CD4-positive, alpha-beta memory T cell (primary cell): ENCODE data around the gene STX16. TPM values are rescaled to one million over a fixed set of nuclear protein-coding genes. Genes with fewer than 3 reads are reported as not detected.

ENCODE experiments used
- CTCF ChIA-PET: fragments of 350-600 bp; sonication (Branson Sonifier 250); formaldehyde crosslinking; loops from one replicate; lab custom pipeline; 2021; ENCODE audit warnings: inconsistent platforms; ENCODE audit not compliant: partially characterized antibody; lab: Charles Lee
- POLR2A ChIA-PET: fragments of 350-600 bp; sonication (Branson Sonifier 250); formaldehyde crosslinking; loops from one replicate; lab custom pipeline; 2021; ENCODE audit not compliant: partially characterized antibody; lab: Charles Lee
- DNase-seq, 5 donors: peaks; one replicate each; pipeline versions ENCODE4 v3.0.0 to v3.0.0-alpha.2; 2020 to 2022; ENCODE audit warnings: mixed read lengths in 1 of 5
- H3K27ac ChIP-seq: one replicate; pipeline ENCODE4 v1.7.0; 2013; ENCODE audit warnings: low read depth, low read length
- H3K27me3 ChIP-seq: 2 replicates; pipeline ENCODE4 v1.7.0; 2013; ENCODE audit warnings: mild to moderate bottlenecking, low read length, moderate library complexity; ENCODE audit not compliant: insufficient read depth
- H3K36me3 ChIP-seq: 2 replicates; pipeline ENCODE4 v1.7.0; 2013; ENCODE audit warnings: mild to moderate bottlenecking, low read length, moderate library complexity; ENCODE audit not compliant: insufficient read depth
- H3K4me1 ChIP-seq: 2 replicates; pipeline ENCODE4 v1.7.0; 2013; ENCODE audit warnings: mild to moderate bottlenecking, low read length, moderate library complexity; ENCODE audit not compliant: insufficient read depth
- H3K4me3 ChIP-seq, 2 donors: one replicate each; pipeline ENCODE4 v1.7.0; 2013; ENCODE audit warnings: low read length in 2 of 2, mild to moderate bottlenecking in 1 of 2
- H3K9me3 ChIP-seq, 2 donors: one replicate each; pipeline ENCODE4 v1.7.0; 2013; ENCODE audit warnings: low read length in 2 of 2, control low read depth in 1 of 2; ENCODE audit not compliant: control insufficient read depth in 1 of 2
- H3K27ac Mint-ChIP-seq, 7 donors: one replicate each; pipeline ENCODE4 v1.8.0; 2020 to 2021; ENCODE audit warnings: mixed read lengths in 7 of 7, mild to moderate bottlenecking in 6 of 7, inconsistent platforms in 3 of 7, moderate library complexity in 3 of 7
- H3K27me3 Mint-ChIP-seq, 2 donors: one replicate each; pipeline ENCODE4 v1.8.0; 2020 to 2021; ENCODE audit warnings: mixed read lengths in 2 of 2
- H3K36me3 Mint-ChIP-seq, 2 donors: one replicate each; pipeline ENCODE4 v1.8.0; 2020 to 2021; ENCODE audit warnings: mixed read lengths in 2 of 2, inconsistent platforms in 1 of 2, mild to moderate bottlenecking in 1 of 2
- H3K4me1 Mint-ChIP-seq, 4 donors: one replicate each; pipeline ENCODE4 v1.8.0; 2020 to 2021; ENCODE audit warnings: mixed read lengths in 4 of 4, mild to moderate bottlenecking in 1 of 4
- H3K4me3 Mint-ChIP-seq, 8 donors: one replicate each; pipeline ENCODE4 v1.8.0; 2020 to 2021; ENCODE audit warnings: mixed read lengths in 8 of 8, mild to moderate bottlenecking in 7 of 8, moderate library complexity in 6 of 8, inconsistent platforms in 3 of 8
- H3K9me3 Mint-ChIP-seq, 8 donors: one replicate each; pipeline ENCODE4 v1.8.0; 2020 to 2021; ENCODE audit warnings: mixed read lengths in 8 of 8, mild to moderate bottlenecking in 5 of 8, inconsistent platforms in 3 of 8, moderate library complexity in 1 of 8
- intact Hi-C: fragments of 100-400 bp; cut with micrococcal nuclease; formaldehyde crosslinking; loops from one replicate; pipeline ENCODE4 v1.15.1; 2023
- polyA plus RNA-seq, 2 donors: library from polyadenylated mRNA; unstranded; fragments of 300-500 nt; fragmentation: Illumina TruSeq; gene quantifications; one replicate each; pipeline ENCODE4 v1.2.3, GENCODE V29; 2021
- total RNA-seq, 2 experiments: library from RNA; stranded (reverse); gene quantifications; one replicate each; pipeline ENCODE4 v1.2.3, GENCODE V29; 2021

Gene STX16
- total and polyA plus RNA-seq, 4 experiments from 2014 or later: 16.5 to 167 (median 91.3) TPM

- H3K36me3 ChIP-seq: no peaks in the 10 kb centered on the region
- H3K27ac ChIP-seq: no peak overlapping the region
- H3K4me3 ChIP-seq: no peak overlapping the region
- H3K9me3 ChIP-seq: no peaks in the 10 kb centered on the region
- peaks cover 5% of the 10 kb centered on the region for H3K27me3 ChIP-seq
- Mint-ChIP-seq H3K4me1 (no peaks in the 10 kb centered on the region), H3K9me3 (peaks cover 0 to 2% (median 0%) of the 10 kb centered on the region in 8 donors), H3K27ac (no peak overlapping the region), H3K27me3 (peaks cover 23 to 27% of the 10 kb centered on the region in 2 donors), H3K36me3 (peaks cover 0 to 2% of the 10 kb centered on the region in 2 donors), H3K4me3 (no peak overlapping the region)
- no peak for DNase-seq
- intact Hi-C loops: no loop called here
- H3K4me1 ChIP-seq: no peaks in the 10 kb centered on the region
- POLR2A ChIA-PET: no interaction called here
- CTCF ChIA-PET: interaction anchor here (1.4 kb wide), 1 partner anchor 13 kb away, joined by 4 read pairs; no protein-coding TSS in a partner anchor
Observed at GRCh38 chr20:58718729-58719128, 67.6 kb downstream of the STX16 start.

GRCh38 chr20:58719258-58719657 is 68.2 kb downstream of the STX16 start:
- H3K4me3 ChIP-seq: no peak overlapping the region
- no peaks in the 10 kb centered on the region for H3K4me1 ChIP-seq
- intact Hi-C loops: no loop called here
- no peaks in the 10 kb centered on the region for H3K36me3 ChIP-seq
- ChIA-PET CTCF (interaction anchor here (1.4 kb wide), 1 partner anchor 14 kb away, joined by 4 read pairs; no protein-coding TSS in a partner anchor), POLR2A (no interaction called here)
- peaks cover 5% of the 10 kb centered on the region for H3K27me3 ChIP-seq
- H3K27ac ChIP-seq: no peak overlapping the region
- DNase-seq: no peak
- Mint-ChIP-seq H3K27ac (no peak overlapping the region), H3K4me3 (no peak overlapping the region), H3K27me3 (peaks cover 24 to 30% of the 10 kb centered on the region in 2 donors), H3K36me3 (no peaks in the 10 kb centered on the region), H3K9me3 (peaks cover 0 to 3% (median 0%) of the 10 kb centered on the region in 8 donors), H3K4me1 (no peaks in the 10 kb centered on the region)
- no peaks in the 10 kb centered on the region for H3K9me3 ChIP-seq

- Histone ChIP-seq H3K27me3 (peaks cover 5% of the 10 kb centered on the region), H3K27ac (no peak overlapping the region), H3K4me1 (no peaks in the 10 kb centered on the region), H3K9me3 (no peaks in the 10 kb centered on the region), H3K36me3 (no peaks in the 10 kb centered on the region), H3K4me3 (no peak overlapping the region)
- Mint-ChIP-seq H3K4me1 (no peaks in the 10 kb centered on the region), H3K9me3 (peaks cover 0 to 10% (median 0%) of the 10 kb centered on the region in 8 donors), H3K36me3 (no peaks in the 10 kb centered on the region), H3K27me3 (peaks cover 25 to 30% of the 10 kb centered on the region in 2 donors), H3K27ac (no peak overlapping the region), H3K4me3 (no peak overlapping the region)
- no peak for DNase-seq
- POLR2A ChIA-PET: no interaction called here
- intact Hi-C loops: no loop called here
- CTCF ChIA-PET: interaction anchor here (0.6 to 1.4 kb wide), 2 partner anchors 14 to 1213 kb away, joined by 3 to 4 read pairs; no protein-coding TSS in a partner anchor
Observed at GRCh38 chr20:58719971-58720371, 68.9 kb downstream of the STX16 start.

- no peak overlapping the region for H3K27ac ChIP-seq
- Mint-ChIP-seq H3K4me1 (no peaks in the 10 kb centered on the region), H3K36me3 (no peaks in the 10 kb centered on the region), H3K27me3 (peaks cover 25 to 30% of the 10 kb centered on the region in 2 donors), H3K27ac (no peak overlapping the region), H3K9me3 (peaks cover 0 to 14% (median 0%) of the 10 kb centered on the region in 8 donors), H3K4me3 (no peak overlapping the region)
- H3K4me1 ChIP-seq: no peaks in the 10 kb centered on the region
- H3K4me3 ChIP-seq: no peak overlapping the region
- ChIA-PET CTCF (no interaction called here), POLR2A (no interaction called here)
- H3K36me3 ChIP-seq: no peaks in the 10 kb centered on the region
- no peak for DNase-seq
- no peaks in the 10 kb centered on the region for H3K9me3 ChIP-seq
- intact Hi-C loops: no loop called here
- H3K27me3 ChIP-seq: peaks cover 5% of the 10 kb centered on the region
Observed at GRCh38 chr20:58720890-58721289, 69.8 kb downstream of the STX16 start.

- intact Hi-C loops: no loop called here
- H3K36me3 Mint-ChIP-seq: no peaks in the 10 kb centered on the region
- H3K27ac Mint-ChIP-seq: no peak overlapping the region
- H3K4me1 Mint-ChIP-seq: no peaks in the 10 kb centered on the region
- H3K4me3 Mint-ChIP-seq: no peak overlapping the region
- no peak for DNase-seq
- no peak overlapping the region for H3K4me3 ChIP-seq
- ChIA-PET POLR2A (no interaction called here), CTCF (no interaction called here)
- H3K27me3 ChIP-seq: peaks cover 5% of the 10 kb centered on the region
- peaks cover 27 to 33% of the 10 kb centered on the region in 2 donors for H3K27me3 Mint-ChIP-seq
- no peak overlapping the region for H3K27ac ChIP-seq
- no peaks in the 10 kb centered on the region for H3K36me3 ChIP-seq
- no peaks in the 10 kb centered on the region for H3K4me1 ChIP-seq
- no peaks in the 10 kb centered on the region for H3K9me3 ChIP-seq
- H3K9me3 Mint-ChIP-seq: peaks cover 0 to 24% (median 8%) of the 10 kb centered on the region in 8 donors
Observed at GRCh38 chr20:58721951-58722778, 71.1 kb downstream of the STX16 start.

GRCh38 chr20:58722877-58723627 is 72.0 kb downstream of the STX16 start:
- Mint-ChIP-seq H3K27me3 (peaks cover 27 to 38% of the 10 kb centered on the region in 2 donors), H3K36me3 (no peaks in the 10 kb centered on the region), H3K9me3 (peaks cover 0 to 33% (median 15%) of the 10 kb centered on the region in 8 donors), H3K4me3 (no peak overlapping the region), H3K4me1 (no peaks in the 10 kb centered on the region), H3K27ac (peak overlapping the region in 2 of 7 donors; percentile 37 to 39)
- H3K4me1 ChIP-seq: no peaks in the 10 kb centered on the region
- POLR2A ChIA-PET: no interaction called here
- intact Hi-C loops: no loop called here
- CTCF ChIA-PET: no interaction called here
- DNase-seq: no peak
- H3K9me3 ChIP-seq: no peaks in the 10 kb centered on the region
- H3K27ac ChIP-seq: no peak overlapping the region
- no peaks in the 10 kb centered on the region for H3K36me3 ChIP-seq
- no peak overlapping the region for H3K4me3 ChIP-seq
- peaks cover 5% of the 10 kb centered on the region for H3K27me3 ChIP-seq

- H3K27ac ChIP-seq: no peak overlapping the region
- intact Hi-C loops: no loop called here
- no peaks in the 10 kb centered on the region for H3K9me3 ChIP-seq
- no peaks in the 10 kb centered on the region for H3K36me3 ChIP-seq
- peaks cover 5% of the 10 kb centered on the region for H3K27me3 ChIP-seq
- Mint-ChIP-seq H3K36me3 (no peaks in the 10 kb centered on the region), H3K27me3 (peaks cover 27 to 39% of the 10 kb centered on the region in 2 donors), H3K4me3 (no peak overlapping the region), H3K9me3 (peaks cover 0 to 34% (median 17%) of the 10 kb centered on the region in 8 donors), H3K4me1 (no peaks in the 10 kb centered on the region), H3K27ac (no peak overlapping the region)
- no peaks in the 10 kb centered on the region for H3K4me1 ChIP-seq
- ChIA-PET CTCF (no interaction called here), POLR2A (no interaction called here)
- DNase-seq: no peak
- H3K4me3 ChIP-seq: no peak overlapping the region
Observed at GRCh38 chr20:58723628-58723984, 72.5 kb downstream of the STX16 start.
